ENCODE results near the gene KIF1B.
A peak's percentile ranks its signal among the peaks of the same experiment; 100 is the strongest.
"Not testable (repeated sequence)": the region's sequence is repeated elsewhere in the genome, so short reads cannot be mapped to it uniquely, and the experiment has no call there.

- peak; percentile 71 for TF ChIP-seq CTCF (conservative IDR thresholded peaks at IDR 0.05)
- TF ChIP-seq EZH2 (IDR thresholded peaks at IDR 0.05; ENCODE audit: low read depth) = not testable (repeated sequence)
These were observed 167.1 kb downstream of the KIF1B start for GRCh38 chr1:10377365-10378029.
